ENCODE data around the gene PDZK1IP1. TPM values are rescaled to one million over a fixed set of nuclear protein-coding genes. Genes with fewer than 3 reads are reported as not detected.

The PDZK1IP1 gene
- total and polyA plus RNA-seq, 11 donors = 0.56 to 7.1 TPM; not detected in 9

- peaks cover 53 to 95% (median 79%) of the 10 kb centered on the region in 9 donors for H3K27me3 ChIP-seq
- peak overlapping the region; percentile 57 to 96 (median 87) for H3K27ac ChIP-seq
- ATAC-seq (no peak), DNase-seq (peak in 2 of 5 donors; percentile 51 to 63)
- H3K4me3 ChIP-seq = peak overlapping the region; percentile 46 to 70 (median 58)
- intact Hi-C loops (cut with DNase I) = loop anchor here in 1 of 10 donors (5.0 kb wide), 1 partner anchor 38 kb away; the partner anchor contains the start of gene PDZK1IP1
- TF ChIP-seq POLR2A (IDR thresholded peaks at IDR 0.05) (no peak), CTCF (IDR thresholded peaks at IDR 0.05) (no peak)
- no peaks in the 10 kb centered on the region for H3K36me3 ChIP-seq
- peaks cover 0 to 54% (median 29%) of the 10 kb centered on the region in 12 donors for H3K4me1 ChIP-seq
- 3 to 5% (median 4%) methylated on average over 38 to 44 of the region's 44 CpGs for WGBS, 4 donors
- H3K9me3 ChIP-seq = no peaks in the 10 kb centered on the region
Measured at GRCh38 chr1:47230692-47231300, 41.0 kb upstream of the PDZK1IP1 start.

GRCh38 chr1:47229886-47230691 is 40.3 kb upstream of the PDZK1IP1 start:
- TF ChIP-seq CTCF (IDR thresholded peaks at IDR 0.05) (no peak), POLR2A (IDR thresholded peaks at IDR 0.05) (no peak)
- Histone ChIP-seq H3K4me1 (peaks cover 0 to 55% (median 26%) of the 10 kb centered on the region in 12 donors), H3K27ac (peak overlapping the region; percentile 57 to 96 (median 87))

GRCh38 chr1:47229031-47229885 is 39.4 kb upstream of the PDZK1IP1 start:
- Histone ChIP-seq H3K36me3 (no peaks in the 10 kb centered on the region), H3K27me3 (peaks cover 57 to 99% (median 93%) of the 10 kb centered on the region in 9 donors), H3K9me3 (no peaks in the 10 kb centered on the region), H3K4me3 (peak overlapping the region; percentile 46 to 70 (median 58)), H3K4me1 (peaks cover 0 to 57% (median 26%) of the 10 kb centered on the region in 12 donors), H3K27ac (peak overlapping the region; percentile 57 to 96 (median 87))
- DNase-seq (no peak), ATAC-seq (peak in 1 of 4 donors; percentile 6)
- WGBS, 4 donors = 12 to 17% (median 15%) methylated on average over 34 to 35 of the region's 35 CpGs
- intact Hi-C loops (cut with DNase I) = no loop called here
- no peak for TF ChIP-seq CTCF (IDR thresholded peaks at IDR 0.05)
- no peak for TF ChIP-seq POLR2A (IDR thresholded peaks at IDR 0.05)

More at GRCh38 chr1:47229886-47230691, 40.3 kb upstream of the PDZK1IP1 start:
- DNase-seq (no peak), ATAC-seq (no peak)
- Histone ChIP-seq H3K9me3 (no peaks in the 10 kb centered on the region), H3K4me3 (peak overlapping the region; percentile 46 to 70 (median 58)), H3K36me3 (no peaks in the 10 kb centered on the region), H3K27me3 (peaks cover 56 to 97% (median 85%) of the 10 kb centered on the region in 9 donors)
- intact Hi-C loops (cut with DNase I) = loop anchor here in 1 of 10 donors (5.0 kb wide), 1 partner anchor 38 kb away; the partner anchor contains the start of gene PDZK1IP1
- WGBS, 4 donors = 5 to 12% (median 8%) methylated on average over 23 of the region's 23 CpGs

Measured in heart left ventricle (tissue), 16 donors.